K562 (cell line): ENCODE data around the gene EDEM2. TPM values are rescaled to one million over a fixed set of nuclear protein-coding genes. Genes with fewer than 3 reads are reported as not detected.
"Not testable (repeated sequence)": the region's sequence is repeated elsewhere in the genome, so short reads cannot be mapped to it uniquely, and the experiment has no call there.

ENCODE experiments used
- ATAC-seq: fragments of 200-7000 bp; cut with Tn5 transposase; 3 replicates; pipeline ENCODE4 v1.9.1; 2020; ENCODE audit warnings: moderate library complexity
- BruUV-seq: library from RNA; stranded (reverse); fragments of 400-500 nt; replicated peaks from 2 replicates; lab custom pipeline; 2021; lab: Mats Ljungman, UMichigan
- CTCF ChIA-PET: fragments of 300-600 bp; formaldehyde crosslinking; extraction: SDS; loops from one replicate; lab custom pipeline; 2021; ENCODE audit warnings: low intra/inter-chr PET ratio; lab: Yijun Ruan, JAX
- POLR2A ChIA-PET: fragments of 300-600, 350-650 bp; sonication (Branson Sonifier 250); formaldehyde crosslinking; extraction: SDS; loops from one replicate; lab custom pipeline; 2021; ENCODE audit warnings: antibody characterized with exemption, inconsistent platforms; lab: Yijun Ruan, JAX
- DNase-seq, 4 experiments: peaks; one replicate each; pipeline versions ENCODE4 v3.0.0 to v3.0.0-alpha.2; 2011 to 2018; ENCODE audit warnings: low spot score in 3 of 4, mixed read lengths in 3 of 4; ENCODE audit errors: extremely low read depth in 1 of 4
- FAIRE-seq: peaks from 2 replicates; lab custom pipeline; 2011; peaks lifted over from hg19 to GRCh38; lab: Jason Lieb, UNC
- H2AFZ ChIP-seq: 2 replicates; pipeline ENCODE4 v1.6.0; 2011; ENCODE audit warnings: low read depth, low read length, control low read depth, inconsistent platforms
- H3K27ac ChIP-seq: fragments of 200-600 bp; 3 replicates; pipeline ENCODE4 v1.8.0; 2011; ENCODE audit warnings: low read depth, mild to moderate bottlenecking, control low read depth, inconsistent platforms, low read length, moderate library complexity, mixed read lengths; ENCODE audit errors: extremely low read depth
- H3K27me3 ChIP-seq, 2 experiments: fragments of 300-600 bp in 1 of 2; 2 replicates in 1 of 2; 3 replicates in 1 of 2; pipeline versions ENCODE4 v1.6.0 to v1.8.0; 2011; ENCODE audit warnings: inconsistent platforms in 2 of 2, low read length in 2 of 2, mild to moderate bottlenecking in 1 of 2, mixed read lengths in 1 of 2, moderate library complexity in 1 of 2; ENCODE audit not compliant: control insufficient read depth in 2 of 2, insufficient read depth in 2 of 2
- H3K36me3 ChIP-seq: fragments of 300-600 bp; 3 replicates; pipeline ENCODE4 v1.8.0; 2011; ENCODE audit warnings: mild to moderate bottlenecking, low read length, inconsistent platforms; ENCODE audit not compliant: control insufficient read depth, insufficient read depth
- H3K4me1 ChIP-seq, 2 experiments: fragments of 200-600 bp in 1 of 2; replicated peaks in 1 of 2; 2 replicates in 1 of 2; 3 replicates in 1 of 2; pipeline versions ENCODE4 v1.5.1 to v1.8.0; 2011; ENCODE audit warnings: inconsistent platforms in 2 of 2, low read length in 2 of 2, mild to moderate bottlenecking in 1 of 2, mixed read lengths in 1 of 2, moderate library complexity in 1 of 2; ENCODE audit not compliant: control insufficient read depth in 2 of 2, insufficient read depth in 2 of 2
- H3K4me2 ChIP-seq: 2 replicates; pipeline ENCODE4 v1.6.1; 2011; ENCODE audit warnings: low read length, control low read depth, inconsistent platforms, mixed read lengths; ENCODE audit not compliant: insufficient read depth
- H3K4me3 ChIP-seq: fragments of 200-600 bp; sonication (generic), shearing (Covaris generic); 2 replicates; pipeline ENCODE4 v1.5.1; 2016; ENCODE audit warnings: control low read depth, inconsistent platforms
- H3K79me2 ChIP-seq: fragments of 200-600 bp; 3 replicates; pipeline ENCODE4 v1.8.0; 2011; ENCODE audit warnings: low read length, inconsistent platforms; ENCODE audit not compliant: control insufficient read depth, insufficient read depth
- H3K9ac ChIP-seq, 2 experiments: 2 replicates each; pipeline versions ENCODE4 v1.6.0 to v1.6.1; 2011; ENCODE audit warnings: low read depth in 2 of 2, low read length in 2 of 2, control low read depth in 1 of 2, inconsistent platforms in 1 of 2, mild to moderate bottlenecking in 1 of 2, mixed read lengths in 1 of 2; ENCODE audit not compliant: insufficient read depth in 1 of 2
- H3K9me1 ChIP-seq: one replicate; pipeline ENCODE4 v1.6.0; 2011; ENCODE audit warnings: inconsistent platforms, mild to moderate bottlenecking, low read length, moderate library complexity; ENCODE audit not compliant: control insufficient read depth, insufficient read depth
- H3K9me3 ChIP-seq: replicated peaks from 2 replicates; pipeline ENCODE4 v1.5.1; 2011; ENCODE audit warnings: low read depth, low read length, inconsistent platforms; ENCODE audit not compliant: control insufficient read depth, insufficient read depth
- H4K20me1 ChIP-seq: replicated peaks from 2 replicates; pipeline ENCODE4 v1.6.1; 2011; ENCODE audit warnings: low read length, inconsistent platforms, mixed read lengths; ENCODE audit not compliant: control insufficient read depth, insufficient read depth
- CLOCK ChIP-seq: fragments of 250-450 bp; sonication (Bioruptor Pico); IDR thresholded peaks from 2 replicates; pipeline ENCODE4 v1.4.0; 2020; ENCODE audit warnings: mild to moderate bottlenecking, moderate library complexity, borderline replicate concordance
- EGR1 ChIP-seq: fragments of 450-650 bp; conservative IDR thresholded peaks from 2 replicates; pipeline ENCODE4 v1.6.1; 2017; ENCODE audit warnings: mild to moderate bottlenecking
- HES1 ChIP-seq: fragments of 450-650 bp; IDR thresholded peaks from 2 replicates; pipeline ENCODE4 v1.6.1; 2016; ENCODE audit warnings: low read depth, mild to moderate bottlenecking, moderate library complexity
- LCOR ChIP-seq: sonication (generic); formaldehyde crosslinking; IDR thresholded peaks from 2 replicates; pipeline ENCODE4 v1.8.0; 2022; ENCODE audit warnings: mild to moderate bottlenecking, missing genetic modification reagents
- PTRF ChIP-seq: fragments of 450-650 bp; IDR thresholded peaks from 2 replicates; pipeline ENCODE4 v1.6.1; 2016; ENCODE audit warnings: mild to moderate bottlenecking, missing genetic modification characterization, missing compliant biosample characterization
- SOX6 ChIP-seq: fragments of 450-650 bp; IDR thresholded peaks from 2 replicates; pipeline ENCODE4 v1.6.1; 2014; ENCODE audit warnings: mild to moderate bottlenecking
- TCFL5 ChIP-seq: fragments of 250-450 bp; sonication (Bioruptor Pico); conservative IDR thresholded peaks from 2 replicates; pipeline ENCODE4 v1.6.1; 2021; ENCODE audit warnings: mild to moderate bottlenecking, moderate library complexity, matching md5 sums
- TRIM28 ChIP-seq: fragments of 450-650 bp; IDR thresholded peaks from 2 replicates; pipeline ENCODE4 v1.6.1; 2017
- whole genome bisulfite sequencing: fragments of 100-300 bp; shearing (Covaris generic); methylation state at CpG from one replicate; pipeline ENCODE4 v1.1.6; 2016; ENCODE audit warnings: low coverage, mixed read lengths; ENCODE audit not compliant: insufficient coverage; ENCODE audit errors: missing lambda C conversion rate; 5-methylcytosine and 5-hydroxymethylcytosine counted together
- in situ Hi-C: fragments of 300-500 bp; cut with MboI; formaldehyde crosslinking; loops from 4 replicates; pipeline ENCODE4 v1.15.0; 2018; ENCODE audit warnings: inconsistent platforms, mixed read lengths
- intact Hi-C: fragments of 100-400 bp; cut with micrococcal nuclease; formaldehyde crosslinking; loops from 2 replicates; pipeline ENCODE4 v1.14.2; 2022
- polyA plus RNA-seq, 8 experiments: library from polyadenylated mRNA; depleted of rRNA in 4 of 8; stranded (reverse) in 5 of 8; unstranded in 3 of 8; fragments of >200 nt; fragmentation: Nextera tagmentation in 2 of 8; fragmentation: Illumina TruSeq in 1 of 8; extraction: Ambion mirVana in 2 of 8; extraction: Trizol in 1 of 8; gene quantifications; 2 replicates each; pipeline versions ENCODE4 v1.2.1 to v1.2.3, GENCODE V29; 2011 to 2014; ENCODE audit warnings: inconsistent platforms in 1 of 8, missing spikeins in 1 of 8
- total RNA-seq, 7 experiments: library from RNA; depleted of rRNA in 6 of 7; stranded (reverse); fragments of >200 nt in 6 of 7; fragmentation: Illumina TruSeq in 2 of 7; extraction: Trizol in 2 of 7; gene quantifications; 2 replicates each; pipeline versions ENCODE4 v1.2.1 to v1.2.3, GENCODE V29; 2011 to 2021; ENCODE audit warnings: low replicate concordance in 1 of 7

The EDEM2 gene
- total and polyA plus RNA-seq, 9 of the 15 experiments (the other 6 are each of a cell fraction or from before 2014, with no cell fraction given): 6.9 to 11.0 (median 9.7) TPM

- H3K4me1 ChIP-seq: peaks cover 22 to 33% of the 10 kb centered on the region in 2 experiments
- 96% methylated on average over 6 of the region's 6 CpGs for WGBS
- no peak overlapping the region for H3K9ac ChIP-seq
- no TSS peak for BruUV-seq
- no peaks in the 10 kb centered on the region for H4K20me1 ChIP-seq
- no peak for TF ChIP-seq PTRF (tag)
- no peak for TF ChIP-seq EGR1
- no peak for TF ChIP-seq CLOCK (CRISPR knock-in tag)
- TF ChIP-seq TCFL5 (CRISPR knock-in tag): no peak
- TF ChIP-seq SOX6: no peak
- TF ChIP-seq HES1: no peak
- no peak for TF ChIP-seq LCOR (CRISPR knock-in tag)
- TF ChIP-seq TRIM28: no peak
- peaks cover 2% of the 10 kb centered on the region; the same call in 1 of the 2 replicates for H3K9me3 ChIP-seq
- no peak for FAIRE-seq
- H3K9me1 ChIP-seq: no peaks in the 10 kb centered on the region
- ChIA-PET POLR2A (no interaction called here), CTCF (no interaction called here)
- H3K27me3 ChIP-seq: no peaks in the 10 kb centered on the region
- no peak overlapping the region for H3K4me3 ChIP-seq
- no peak for DNase-seq
- H3K4me2 ChIP-seq: no peak overlapping the region
- in situ Hi-C loops (loop anchor here (5.0 kb wide), 1 partner anchor 43 kb away; the partner anchor contains the start of gene EDEM2), intact Hi-C loops (no loop called here)
- no peak overlapping the region for H3K27ac ChIP-seq
- no peaks in the 10 kb centered on the region for H3K36me3 ChIP-seq
- ATAC-seq: no peak
- H2AFZ ChIP-seq: no peak overlapping the region
- H3K79me2 ChIP-seq: no peaks in the 10 kb centered on the region
These were observed 43.4 kb upstream of the EDEM2 start for GRCh38 chr20:35190556-35190955.

- intact Hi-C loops, H3K9me1 ChIP-seq, H3K36me3 ChIP-seq, ATAC-seq, H3K79me2 ChIP-seq, H3K9me3 ChIP-seq, H3K4me2 ChIP-seq, H3K9ac ChIP-seq, FAIRE-seq, H3K27me3 ChIP-seq, in situ Hi-C loops, POLR2A ChIA-PET, H3K27ac ChIP-seq, H3K4me3 ChIP-seq, BruUV-seq, H4K20me1 ChIP-seq, DNase-seq, H2AFZ ChIP-seq, CTCF ChIA-PET: not testable (repeated sequence)
- peaks cover 22 to 31% of the 10 kb centered on the region in 2 experiments for H3K4me1 ChIP-seq
- WGBS: 40% methylated on average over 8 of the region's 8 CpGs
These were observed 42.1 kb upstream of the EDEM2 start for GRCh38 chr20:35189223-35189622.
